ENCODE data around the gene FAM53A. TPM values are rescaled to one million over a fixed set of nuclear protein-coding genes. Genes with fewer than 3 reads are reported as not detected.
"Not testable (repeated sequence)": the region's sequence is repeated elsewhere in the genome, so short reads cannot be mapped to it uniquely, and the experiment has no call there.

Gene FAM53A
- total and polyA plus RNA-seq, 2 of the 4 experiments (the other 2 are of a cell fraction) = 2.0 to 3.1 TPM

- peaks cover 65% of the 10 kb centered on the region for H4K20me1 ChIP-seq (ENCODE audit: insufficient read depth, low read length)
- BruUV-seq (replicated peaks) = no TSS peak
- H4K91ac ChIP-seq (ENCODE audit: insufficient read depth, low read depth, low read length) = no peak overlapping the region
- H2AFZ ChIP-seq (replicated peaks; ENCODE audit: low read length, poor library complexity) = no peak overlapping the region
- ATAC-seq (ENCODE audit: low read depth) (no peak), DNase-seq (no peak)
- no peaks in the 10 kb centered on the region for H3K27me3 ChIP-seq (ENCODE audit: control insufficient read depth, insufficient read depth, low read length)
- in situ Hi-C loops (cut with MboI; ENCODE audit: low sequenced_read_pairs) = no loop called here
- no peaks in the 10 kb centered on the region for H3K9me3 ChIP-seq (ENCODE audit: control insufficient read depth, insufficient read depth, low read length)
- no peak overlapping the region for H3K56ac ChIP-seq (ENCODE audit: extremely low read depth, insufficient read depth, low read length)
- H2BK15ac ChIP-seq (ENCODE audit: low read depth, low read length) = no peak overlapping the region
- dilution Hi-C loops (cut with HindIII; ENCODE audit: low sequenced_read_pairs, unreplicated experiment) = no loop called here
- H4K5ac ChIP-seq (ENCODE audit: low read depth, low read length) = no peak overlapping the region
- H4K8ac ChIP-seq (ENCODE audit: low read depth in 2 of 2, low read length in 2 of 2) = no peak overlapping the region
- no peak overlapping the region for H3K27ac ChIP-seq (ENCODE audit: insufficient read depth, low read length)
- intact Hi-C loops (cut with micrococcal nuclease) = no loop called here
- H2AK5ac ChIP-seq (ENCODE audit: low read depth, low read length) = no peak overlapping the region
- H3K4ac ChIP-seq (ENCODE audit: low read depth, low read length) = no peak overlapping the region
- no peak overlapping the region for H3K23ac ChIP-seq (ENCODE audit: low read depth, low read length)
- peaks cover 34 to 72% of the 10 kb centered on the region in 2 experiments for H3K79me1 ChIP-seq (ENCODE audit: low read depth in 1 of 2, low read length in 2 of 2)
- H3K18ac ChIP-seq (ENCODE audit: low read depth, low read length) = no peak overlapping the region
- peaks cover 3% of the 10 kb centered on the region; the same call in 1 of the 2 replicates for H3K9me1 ChIP-seq (ENCODE audit: insufficient read depth, low read length)
- no peak overlapping the region for H2BK5ac ChIP-seq (ENCODE audit: low read depth, low read length, poor library complexity, severe bottlenecking)
- H2AK9ac ChIP-seq (replicated peaks; ENCODE audit: low read depth, low read length, poor library complexity) = no peak overlapping the region
- H3K36me3 ChIP-seq (ENCODE audit: control insufficient read depth, insufficient read depth, low read length) = peaks cover 34% of the 10 kb centered on the region
- no peak overlapping the region for H3K4me2 ChIP-seq (ENCODE audit: low read depth, low read length)
- no peak overlapping the region for H2BK120ac ChIP-seq (ENCODE audit: low read depth, low read length)
- H3K4me3 ChIP-seq (ENCODE audit: insufficient read depth, low read depth, low read length) = no peak overlapping the region
- peaks cover 2% of the 10 kb centered on the region; the same call in 1 of the 2 replicates for H3K4me1 ChIP-seq (ENCODE audit: control insufficient read depth, insufficient read depth, low read length)
- H3K9ac ChIP-seq (ENCODE audit: low read depth, low read length) = no peak overlapping the region
- H2BK20ac ChIP-seq (ENCODE audit: low read depth, low read length) = no peak overlapping the region
- no peak for TF ChIP-seq MXI1 (IDR thresholded peaks at IDR 0.05; ENCODE audit: borderline replicate concordance, low read depth, low read length)
- TF ChIP-seq CHD1 (IDR thresholded peaks at IDR 0.05; ENCODE audit: low read depth, low read length) = no peak
- POLR2A ChIA-PET (ENCODE audit: unreplicated experiment) = no interaction called here
- WGBS, 2 experiments (ENCODE audit: extremely low coverage in 2 of 2, insufficient read length in 1 of 2) = no CpG with 5 or more reads among the region's 1 CpG
- CTCF ChIA-PET = interaction anchor here (3.9 kb wide), 1 partner anchor 11 kb away, joined by 22 read pairs; no protein-coding TSS in a partner anchor
- H3K14ac ChIP-seq (replicated peaks; ENCODE audit: low read depth, low read length) = no peak overlapping the region
Observed at GRCh38 chr4:1703867-1704266, 19.8 kb upstream of the FAM53A start.

DNA sequence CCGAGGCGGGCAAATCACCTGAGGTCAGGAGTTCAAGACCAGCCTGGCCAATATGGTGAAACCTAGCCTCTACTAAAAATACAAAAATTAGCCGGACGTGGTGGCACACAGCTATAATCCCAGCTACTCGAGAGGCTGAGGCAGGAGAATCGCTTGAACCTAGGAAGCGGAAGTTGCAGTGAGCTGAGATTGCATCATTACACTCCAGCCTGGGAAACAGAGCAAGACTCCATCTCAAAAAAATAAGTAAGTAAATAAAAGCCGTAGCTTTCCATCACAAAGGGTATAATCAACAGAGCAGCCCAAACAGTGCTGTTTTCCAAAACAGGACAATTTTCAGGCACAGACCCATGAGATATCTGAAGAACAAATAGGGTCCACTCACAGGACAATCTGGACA, 17.6 kb upstream of the FAM53A start:
- BruUV-seq (replicated peaks) = not testable (repeated sequence)
- H3K36me3 ChIP-seq (ENCODE audit: control insufficient read depth, insufficient read depth, low read length) = peaks cover 46% of the 10 kb centered on the region

More for the DNA sequence above, 17.6 kb upstream of the FAM53A start:
- H3K27ac ChIP-seq (ENCODE audit: insufficient read depth, low read length); H2AFZ ChIP-seq (replicated peaks; ENCODE audit: low read length, poor library complexity); H2BK20ac ChIP-seq (ENCODE audit: low read depth, low read length); intact Hi-C loops (cut with micrococcal nuclease); H4K5ac ChIP-seq (ENCODE audit: low read depth, low read length); H3K27me3 ChIP-seq (ENCODE audit: control insufficient read depth, insufficient read depth, low read length); H4K91ac ChIP-seq (ENCODE audit: insufficient read depth, low read depth, low read length); H2AK9ac ChIP-seq (replicated peaks; ENCODE audit: low read depth, low read length, poor library complexity); H2BK120ac ChIP-seq (ENCODE audit: low read depth, low read length); H3K4me2 ChIP-seq (ENCODE audit: low read depth, low read length); H4K8ac ChIP-seq (ENCODE audit: low read depth in 2 of 2, low read length in 2 of 2); DNase-seq; H3K18ac ChIP-seq (ENCODE audit: low read depth, low read length); H2BK5ac ChIP-seq (ENCODE audit: low read depth, low read length, poor library complexity, severe bottlenecking); H2BK15ac ChIP-seq (ENCODE audit: low read depth, low read length); in situ Hi-C loops (cut with MboI; ENCODE audit: low sequenced_read_pairs); H3K9ac ChIP-seq (ENCODE audit: low read depth, low read length); dilution Hi-C loops (cut with HindIII; ENCODE audit: low sequenced_read_pairs, unreplicated experiment); H3K56ac ChIP-seq (ENCODE audit: extremely low read depth, insufficient read depth, low read length); H3K23ac ChIP-seq (ENCODE audit: low read depth, low read length); H3K4me3 ChIP-seq (ENCODE audit: insufficient read depth, low read depth, low read length); POLR2A ChIA-PET (ENCODE audit: unreplicated experiment); H3K9me3 ChIP-seq (ENCODE audit: control insufficient read depth, insufficient read depth, low read length); H3K9me1 ChIP-seq (ENCODE audit: insufficient read depth, low read length); H2AK5ac ChIP-seq (ENCODE audit: low read depth, low read length); H3K4ac ChIP-seq (ENCODE audit: low read depth, low read length); ATAC-seq (ENCODE audit: low read depth); H3K14ac ChIP-seq (replicated peaks; ENCODE audit: low read depth, low read length); H3K4me1 ChIP-seq (ENCODE audit: control insufficient read depth, insufficient read depth, low read length): not testable (repeated sequence)
- Histone ChIP-seq H4K20me1 (ENCODE audit: insufficient read depth, low read length) (peaks cover 62% of the 10 kb centered on the region), H3K79me1 (ENCODE audit: low read depth in 1 of 2, low read length in 2 of 2) (peaks cover 34 to 71% of the 10 kb centered on the region in 2 experiments)
- 100% methylated on average over 7 of the region's 8 CpGs; no CpG with 5 or more reads in 1 of the 2 experiments for WGBS, 2 experiments (ENCODE audit: extremely low coverage in 2 of 2, insufficient read length in 1 of 2)
- CTCF ChIA-PET = interaction anchor here (3.9 kb wide), 1 partner anchor 9 kb away, joined by 22 read pairs; no protein-coding TSS in a partner anchor
